AG04450 (cell line): ENCODE data around the gene HDDC2. TPM values are rescaled to one million over a fixed set of nuclear protein-coding genes. Genes with fewer than 3 reads are reported as not detected.

Source experiments
- CTCF ChIA-PET: fragments of 300-600, 350-600 bp; formaldehyde crosslinking; extraction: SDS; loops from one replicate; lab custom pipeline; 2022; ENCODE audit warnings: antibody characterized with exemption, inconsistent platforms; lab: Charles Lee
- POLR2A ChIA-PET: fragments of 350-600 bp; formaldehyde crosslinking; extraction: SDS; loops from one replicate; lab custom pipeline; 2021; ENCODE audit warnings: antibody characterized with exemption, inconsistent platforms; lab: Yijun Ruan, JAX
- DNase-seq: peaks from one replicate; pipeline ENCODE4 v3.0.0-alpha.2; 2011; ENCODE audit warnings: low read depth, low spot score
- H3K27ac ChIP-seq: one replicate; pipeline ENCODE4 v1.5.1; 2012; ENCODE audit warnings: low read depth, low read length, control low read depth
- H3K27me3 ChIP-seq: one replicate; pipeline ENCODE4 v1.6.0; 2012; ENCODE audit warnings: low read length; ENCODE audit not compliant: control insufficient read depth, insufficient read depth
- H3K4me3 ChIP-seq: 2 replicates; pipeline ENCODE4 v1.5.1; 2011; ENCODE audit warnings: mild to moderate bottlenecking, low read depth, low read length, control low read depth
- H3K9me3 ChIP-seq: 2 replicates; pipeline ENCODE4 v1.5.1; 2012; ENCODE audit warnings: low read length; ENCODE audit not compliant: control insufficient read depth, insufficient read depth
- CTCF ChIP-seq: IDR thresholded peaks from 2 replicates; pipeline ENCODE4 v1.5.1; 2011; ENCODE audit warnings: low read depth, low read length, control low read depth, inconsistent platforms
- polyA plus RNA-seq: library from polyadenylated mRNA; depleted of rRNA; stranded (reverse); fragments of >200 nt; gene quantifications from 2 replicates; pipeline ENCODE4 v1.2.3, GENCODE V29; 2011

Gene HDDC2
- polyA plus RNA-seq, 1 experiment = 116 TPM

- TF ChIP-seq CTCF = no peak
- Histone ChIP-seq H3K4me3 (no peak overlapping the region), H3K27me3 (no peaks in the 10 kb centered on the region), H3K27ac (no peak overlapping the region), H3K9me3 (no peaks in the 10 kb centered on the region)
- no peak for DNase-seq
- POLR2A ChIA-PET = no interaction called here
- CTCF ChIA-PET = no interaction called here
Observed at GRCh38 chr6:125340991-125341390, 39.2 kb upstream of the HDDC2 start.

- ChIA-PET CTCF (no interaction called here), POLR2A (no interaction called here)
- no peaks in the 10 kb centered on the region for H3K27me3 ChIP-seq
- TF ChIP-seq CTCF = no peak
- no peak overlapping the region for H3K27ac ChIP-seq
- DNase-seq = no peak
- H3K9me3 ChIP-seq = no peaks in the 10 kb centered on the region
- H3K4me3 ChIP-seq = no peak overlapping the region
Observed at GRCh38 chr6:125340175-125340835, 38.5 kb upstream of the HDDC2 start.

- Histone ChIP-seq H3K27me3 (no peaks in the 10 kb centered on the region), H3K4me3 (no peak overlapping the region), H3K9me3 (no peaks in the 10 kb centered on the region), H3K27ac (no peak overlapping the region)
- ChIA-PET CTCF (no interaction called here), POLR2A (no interaction called here)
- no peak for DNase-seq
- no peak for TF ChIP-seq CTCF
Observed at GRCh38 chr6:125339653-125340052, 37.9 kb upstream of the HDDC2 start.

GRCh38 chr6:125338381-125338780 is 36.6 kb upstream of the HDDC2 start:
- Histone ChIP-seq H3K27ac (no peak overlapping the region), H3K27me3 (no peaks in the 10 kb centered on the region), H3K4me3 (no peak overlapping the region), H3K9me3 (no peaks in the 10 kb centered on the region)
- DNase-seq = no peak
- POLR2A ChIA-PET = no interaction called here
- TF ChIP-seq CTCF = no peak
- CTCF ChIA-PET = no interaction called here

- ChIA-PET POLR2A (interaction anchor here (0.8 kb wide), 1 partner anchor 101 kb away, joined by 4 read pairs; no protein-coding TSS in a partner anchor), CTCF (no interaction called here)
- no peaks in the 10 kb centered on the region for H3K9me3 ChIP-seq
- H3K27ac ChIP-seq = no peak overlapping the region
- TF ChIP-seq CTCF = no peak
- no peaks in the 10 kb centered on the region for H3K27me3 ChIP-seq
- H3K4me3 ChIP-seq = no peak overlapping the region
- no peak for DNase-seq
Observed at GRCh38 chr6:125337706-125338105, 35.9 kb upstream of the HDDC2 start.
